Measurements from ENCODE around the gene CLIP2. TPM values are rescaled to one million over a fixed set of nuclear protein-coding genes. Genes with fewer than 3 reads are reported as not detected.

CLIP2 gene
- total and polyA plus RNA-seq, 7 donors: 20.7 to 56.4 (median 23.4) TPM

DNA sequence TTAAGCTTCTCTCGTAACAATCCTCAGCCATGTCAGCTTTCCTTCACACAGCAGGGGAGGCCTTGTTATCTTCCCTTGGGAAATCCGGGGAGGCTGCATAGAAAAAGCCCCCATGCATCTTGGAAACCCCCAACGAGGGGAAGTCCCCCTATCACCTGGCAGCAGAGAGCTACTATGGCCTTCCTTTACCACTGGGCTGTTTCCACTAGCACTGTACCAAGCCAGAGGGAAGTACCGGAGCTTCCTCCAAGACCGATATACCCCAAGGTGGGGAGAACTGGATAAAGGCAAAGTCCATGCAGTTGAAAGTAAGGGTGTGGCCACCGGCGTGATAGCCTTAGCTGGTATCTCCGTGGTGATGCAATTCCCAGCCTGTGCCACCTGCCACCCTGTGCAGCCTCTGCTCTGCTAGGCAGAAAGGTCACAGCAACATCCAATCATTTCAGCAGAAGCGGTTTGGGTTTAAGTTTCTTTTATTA lies 4.4 kb upstream of the CLIP2 start:
- intact Hi-C loops (cut with DNase I): no loop called here
- no peak overlapping the region for H3K4me3 ChIP-seq
- no peaks in the 10 kb centered on the region for H3K36me3 ChIP-seq
- 13 to 35% methylated on average over 9 of the region's 9 CpGs for WGBS, 2 donors
- H3K4me1 ChIP-seq: peaks cover 0 to 20% (median 17%) of the 10 kb centered on the region in 4 donors
- H3K27me3 ChIP-seq: no peaks in the 10 kb centered on the region
- no peak overlapping the region for H3K27ac ChIP-seq
- no peaks in the 10 kb centered on the region for H3K9me3 ChIP-seq
- TF ChIP-seq CTCF (IDR thresholded peaks at IDR 0.05) (no peak), POLR2A (IDR thresholded peaks at IDR 0.05) (no peak), EP300 (IDR thresholded peaks at IDR 0.05) (no peak), POLR2AphosphoS5 (IDR thresholded peaks at IDR 0.05) (no peak)
- DNase-seq: no peak

DNA sequence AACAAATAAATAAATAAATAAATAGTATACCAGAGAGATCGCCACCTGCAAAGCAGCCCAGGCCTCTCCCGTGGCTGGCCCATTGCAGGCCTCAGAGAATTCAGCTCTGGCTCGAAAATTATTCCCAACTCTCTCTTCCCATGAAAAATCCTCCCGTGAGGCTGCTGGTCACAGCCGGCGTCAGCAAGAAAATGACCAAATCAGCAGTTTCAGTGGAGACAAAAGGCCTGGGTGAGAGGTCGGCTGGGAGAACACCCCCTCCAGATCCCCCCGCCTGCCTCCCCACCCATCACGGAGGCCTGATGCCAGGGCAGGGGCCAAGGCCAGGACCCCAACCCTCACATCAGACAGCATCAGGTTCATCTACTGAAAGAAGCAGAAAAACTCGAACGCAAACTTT lies 3.1 kb upstream of the CLIP2 start:
- Histone ChIP-seq H3K4me1 (peaks cover 0 to 25% (median 22%) of the 10 kb centered on the region in 4 donors), H3K27ac (no peak overlapping the region), H3K36me3 (no peaks in the 10 kb centered on the region), H3K9me3 (no peaks in the 10 kb centered on the region), H3K4me3 (no peak overlapping the region), H3K27me3 (no peaks in the 10 kb centered on the region)
- no peak for DNase-seq
- intact Hi-C loops (cut with DNase I): no loop called here
- 80 to 90% methylated on average over 11 of the region's 11 CpGs for WGBS, 2 donors
- TF ChIP-seq EP300 (IDR thresholded peaks at IDR 0.05) (no peak), POLR2AphosphoS5 (IDR thresholded peaks at IDR 0.05) (no peak), POLR2A (IDR thresholded peaks at IDR 0.05) (no peak), CTCF (IDR thresholded peaks at IDR 0.05) (no peak)

GRCh38 chr7:74287303-74288033 lies 1.7 kb upstream of the CLIP2 start:
- no peaks in the 10 kb centered on the region for H3K27me3 ChIP-seq
- no peak overlapping the region for H3K4me3 ChIP-seq
- H3K4me1 ChIP-seq: peaks cover 0 to 29% (median 24%) of the 10 kb centered on the region in 4 donors
- peak overlapping the region in 1 of 4 donors; percentile 83 for H3K27ac ChIP-seq
- H3K9me3 ChIP-seq: no peaks in the 10 kb centered on the region
- DNase-seq: no peak
- no peaks in the 10 kb centered on the region for H3K36me3 ChIP-seq
- no peak for TF ChIP-seq POLR2AphosphoS5 (IDR thresholded peaks at IDR 0.05)
- TF ChIP-seq POLR2A (IDR thresholded peaks at IDR 0.05): no peak
- no peak for TF ChIP-seq CTCF (IDR thresholded peaks at IDR 0.05)
- no peak for TF ChIP-seq EP300 (IDR thresholded peaks at IDR 0.05)
- intact Hi-C loops (cut with DNase I): loop anchor here (2.0 kb wide), 1 partner anchor 17 kb away; no protein-coding TSS in a partner anchor
- WGBS, 2 donors: 49 to 80% methylated on average over 7 of the region's 7 CpGs

DNA sequence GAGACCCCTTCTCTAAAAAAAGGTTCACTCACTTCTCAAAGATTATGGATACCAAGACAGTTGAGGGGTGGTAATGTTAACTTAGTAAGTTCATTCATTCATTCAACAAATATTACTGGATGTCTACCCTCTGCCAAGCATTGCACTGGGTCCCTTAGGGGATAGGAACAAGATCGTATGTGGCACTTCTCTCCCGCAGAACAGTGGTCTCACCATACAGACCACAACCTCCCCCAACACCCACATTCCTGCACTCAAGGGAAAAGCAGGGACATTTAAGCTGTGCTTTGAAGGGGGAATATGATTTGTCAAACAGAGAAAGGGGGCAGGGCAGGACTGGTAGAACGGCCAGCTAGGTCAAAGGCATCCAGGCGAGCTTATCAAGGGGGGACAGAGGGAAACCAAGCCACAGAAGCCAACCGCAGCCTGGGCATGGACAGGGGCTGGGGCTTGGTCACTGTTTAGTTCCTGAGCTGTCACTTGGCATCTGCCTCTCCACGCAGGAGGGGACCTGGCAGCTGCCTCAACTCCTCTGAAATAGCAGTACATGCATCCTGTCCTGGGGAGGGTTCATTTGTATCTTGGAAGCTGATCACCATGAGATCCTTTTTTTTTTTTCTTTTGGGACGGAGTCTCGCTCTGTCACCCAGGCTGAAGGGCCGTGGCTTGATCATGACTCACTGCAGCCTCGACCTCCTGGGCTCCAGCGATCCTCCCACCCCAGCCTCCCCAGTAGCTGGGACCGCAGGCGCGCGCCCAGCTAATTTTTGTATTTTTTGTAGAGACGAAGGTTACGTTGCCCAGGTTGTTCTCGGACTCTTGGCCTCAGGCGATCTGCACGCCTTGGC lies 949 bp upstream of the CLIP2 start:
- TF ChIP-seq EP300 (IDR thresholded peaks at IDR 0.05) (no peak), CTCF (IDR thresholded peaks at IDR 0.05) (no peak), POLR2AphosphoS5 (IDR thresholded peaks at IDR 0.05) (no peak), POLR2A (IDR thresholded peaks at IDR 0.05) (no peak)
- H3K36me3 ChIP-seq: no peaks in the 10 kb centered on the region
- intact Hi-C loops (cut with DNase I): loop anchor here (2.0 kb wide), 1 partner anchor 17 kb away; no protein-coding TSS in a partner anchor
- peaks cover 0 to 29% (median 24%) of the 10 kb centered on the region in 4 donors for H3K4me1 ChIP-seq
- H3K27me3 ChIP-seq: no peaks in the 10 kb centered on the region
- peak overlapping the region in 3 of 4 donors; percentile 82 to 96 (median 94) for H3K4me3 ChIP-seq
- no peaks in the 10 kb centered on the region for H3K9me3 ChIP-seq
- no peak for DNase-seq
- H3K27ac ChIP-seq: peak overlapping the region in 3 of 4 donors; percentile 82 to 86 (median 83)
- WGBS, 2 donors: 16 to 45% methylated on average over 20 of the region's 20 CpGs

All from sigmoid colon (tissue), 7 donors.